Measurements from ENCODE around the gene PTPA. TPM values are rescaled to one million over a fixed set of nuclear protein-coding genes. Genes with fewer than 3 reads are reported as not detected.

PTPA gene
- total RNA-seq, 1 donor from 2014 or later: 143 TPM

DNA sequence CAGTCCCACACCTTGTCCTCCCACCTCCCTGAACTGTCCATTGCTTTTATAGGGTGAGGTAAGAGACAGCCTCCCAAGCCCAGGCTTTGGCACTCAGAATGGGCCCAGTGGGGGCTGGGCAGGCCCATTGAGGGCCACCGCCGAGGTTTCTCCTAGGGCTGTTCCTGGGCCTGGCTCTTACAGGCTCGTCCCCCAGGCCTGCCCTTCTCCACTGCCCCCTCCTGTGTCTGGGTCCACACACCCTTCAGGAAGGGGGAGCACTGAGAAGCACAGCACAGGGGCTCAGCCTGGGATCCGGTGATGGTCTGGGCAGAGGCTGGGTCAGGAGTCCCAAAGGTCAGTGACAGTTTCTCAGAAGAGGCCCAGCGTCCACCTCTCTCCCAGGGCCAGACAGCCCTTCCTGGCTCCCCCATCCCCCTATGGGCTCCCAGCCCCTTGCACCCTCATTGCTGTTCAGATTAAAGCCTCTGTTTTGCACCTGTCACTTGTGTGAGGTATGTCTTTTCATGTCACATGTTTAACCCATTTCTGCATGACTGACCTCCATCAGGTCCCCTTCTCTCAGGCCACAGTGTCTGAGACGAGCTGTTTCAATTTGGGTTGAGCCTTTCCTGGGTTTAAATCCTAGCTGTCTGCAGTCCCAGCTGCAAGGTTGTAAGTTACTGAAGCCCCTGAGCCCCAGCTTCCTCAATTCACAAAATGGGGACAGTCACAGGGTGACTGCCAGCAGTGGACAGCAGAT lies 37.4 kb downstream of the PTPA start:
- H3K9me3 Mint-ChIP-seq (ENCODE audit: low read depth): no peaks in the 10 kb centered on the region
- no peaks in the 10 kb centered on the region for H3K27me3 Mint-ChIP-seq (ENCODE audit: low read depth)
- TF ChIP-seq, protein P1, sequence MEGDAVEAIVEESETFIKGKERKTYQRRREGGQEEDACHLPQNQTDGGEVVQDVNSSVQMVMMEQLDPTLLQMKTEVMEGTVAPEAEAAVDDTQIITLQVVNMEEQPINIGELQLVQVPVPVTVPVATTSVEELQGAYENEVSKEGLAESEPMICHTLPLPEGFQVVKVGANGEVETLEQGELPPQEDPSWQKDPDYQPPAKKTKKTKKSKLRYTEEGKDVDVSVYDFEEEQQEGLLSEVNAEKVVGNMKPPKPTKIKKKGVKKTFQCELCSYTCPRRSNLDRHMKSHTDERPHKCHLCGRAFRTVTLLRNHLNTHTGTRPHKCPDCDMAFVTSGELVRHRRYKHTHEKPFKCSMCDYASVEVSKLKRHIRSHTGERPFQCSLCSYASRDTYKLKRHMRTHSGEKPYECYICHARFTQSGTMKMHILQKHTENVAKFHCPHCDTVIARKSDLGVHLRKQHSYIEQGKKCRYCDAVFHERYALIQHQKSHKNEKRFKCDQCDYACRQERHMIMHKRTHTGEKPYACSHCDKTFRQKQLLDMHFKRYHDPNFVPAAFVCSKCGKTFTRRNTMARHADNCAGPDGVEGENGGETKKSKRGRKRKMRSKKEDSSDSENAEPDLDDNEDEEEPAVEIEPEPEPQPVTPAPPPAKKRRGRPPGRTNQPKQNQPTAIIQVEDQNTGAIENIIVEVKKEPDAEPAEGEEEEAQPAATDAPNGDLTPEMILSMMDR (IDR thresholded peaks at IDR 0.05): no peak
- H3K27ac Mint-ChIP-seq (ENCODE audit: unreplicated experiment): peak overlapping the region; percentile 45
- peaks cover 13% of the 10 kb centered on the region for H3K36me3 Mint-ChIP-seq (ENCODE audit: low read depth)
- H3K4me3 Mint-ChIP-seq (ENCODE audit: unreplicated experiment): no peak overlapping the region
- DNase-seq (ENCODE audit: low spot score): no peak
- H3K4me1 Mint-ChIP-seq (ENCODE audit: low read depth): peaks cover 34% of the 10 kb centered on the region

DNA sequence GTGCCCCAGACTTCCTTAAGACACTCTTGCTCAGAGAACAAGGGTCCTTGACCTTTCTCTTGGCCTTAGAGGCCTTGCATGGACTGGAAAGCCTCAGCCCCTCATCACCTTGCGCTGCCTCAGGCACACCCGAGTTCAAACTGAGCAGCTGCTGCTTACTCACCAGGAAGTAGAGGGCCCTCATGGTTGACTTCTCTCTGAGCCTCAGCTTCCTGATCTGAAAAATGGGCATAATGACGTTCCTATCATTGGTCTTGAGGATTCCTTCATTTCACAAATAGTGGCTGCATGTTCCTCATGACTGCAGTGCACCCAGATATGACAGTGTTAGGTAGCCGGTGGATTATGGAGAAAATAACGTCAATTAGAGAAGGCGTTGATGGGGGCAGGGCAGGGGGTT lies 38.2 kb downstream of the PTPA start:
- H3K27me3 Mint-ChIP-seq (ENCODE audit: low read depth): no peaks in the 10 kb centered on the region
- no peak for DNase-seq (ENCODE audit: low spot score)
- H3K9me3 Mint-ChIP-seq (ENCODE audit: low read depth): no peaks in the 10 kb centered on the region
- TF ChIP-seq, protein P1 (IDR thresholded peaks at IDR 0.05): no peak
- no peak overlapping the region for H3K4me3 Mint-ChIP-seq (ENCODE audit: unreplicated experiment)
- no peak overlapping the region for H3K27ac Mint-ChIP-seq (ENCODE audit: unreplicated experiment)
- peaks cover 28% of the 10 kb centered on the region for H3K4me1 Mint-ChIP-seq (ENCODE audit: low read depth)
- peaks cover 10% of the 10 kb centered on the region for H3K36me3 Mint-ChIP-seq (ENCODE audit: low read depth)

DNA sequence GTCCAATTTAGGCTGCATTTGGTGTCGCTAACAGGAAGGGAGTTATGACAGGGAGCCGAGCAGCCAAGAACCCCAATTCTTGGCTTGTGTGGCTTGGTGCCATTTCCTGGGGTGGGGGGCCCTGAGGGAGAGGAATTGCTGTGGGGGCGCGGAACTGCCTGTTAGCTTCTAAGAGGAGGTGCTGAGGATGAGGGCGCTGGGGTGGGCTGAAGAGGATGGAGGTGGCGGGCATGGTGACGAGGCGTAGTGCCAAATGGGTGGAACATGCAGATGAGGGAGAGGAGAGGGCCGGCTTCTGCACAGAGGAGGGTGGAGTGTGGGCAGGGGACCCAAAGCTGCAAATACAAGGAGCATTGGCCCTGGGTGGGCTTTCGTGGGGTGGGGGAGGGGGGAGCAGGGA lies 38.9 kb downstream of the PTPA start:
- H3K27me3 Mint-ChIP-seq (ENCODE audit: low read depth): no peaks in the 10 kb centered on the region
- H3K27ac Mint-ChIP-seq (ENCODE audit: unreplicated experiment): no peak overlapping the region
- H3K36me3 Mint-ChIP-seq (ENCODE audit: low read depth): peaks cover 10% of the 10 kb centered on the region
- no peak for DNase-seq (ENCODE audit: low spot score)
- H3K9me3 Mint-ChIP-seq (ENCODE audit: low read depth): no peaks in the 10 kb centered on the region
- no peak overlapping the region for H3K4me3 Mint-ChIP-seq (ENCODE audit: unreplicated experiment)
- TF ChIP-seq, protein P1 (IDR thresholded peaks at IDR 0.05): no peak
- peaks cover 24% of the 10 kb centered on the region for H3K4me1 Mint-ChIP-seq (ENCODE audit: low read depth)

DNA sequence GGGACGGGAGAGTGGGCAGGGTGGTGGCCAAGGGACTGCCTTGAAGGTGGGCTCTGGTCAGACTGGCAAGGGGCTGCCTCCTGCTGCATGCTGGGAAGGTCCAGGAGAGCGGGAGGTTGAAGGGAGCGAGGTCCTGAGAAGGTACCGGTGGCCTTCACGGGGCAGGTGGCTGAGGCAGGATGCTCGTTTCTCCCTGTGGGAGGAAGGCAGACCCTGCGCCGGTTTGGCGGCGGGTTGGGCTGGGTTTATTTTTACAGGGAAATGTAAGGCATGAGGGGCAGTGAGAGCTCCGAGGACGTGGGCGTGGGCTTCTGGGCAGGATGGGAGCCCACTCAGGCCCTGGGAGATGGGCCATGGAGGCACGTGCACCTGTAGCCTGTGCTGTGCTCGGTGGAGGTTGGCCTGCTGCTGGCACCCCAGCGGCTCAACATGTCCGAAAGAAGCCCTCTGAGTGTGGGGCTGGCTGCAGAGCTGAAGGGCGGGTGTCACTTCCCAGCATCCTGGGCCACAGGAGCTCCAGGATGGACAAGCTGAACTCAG lies 39.5 kb downstream of the PTPA start:
- DNase-seq (ENCODE audit: low spot score): no peak
- Mint-ChIP-seq H3K36me3 (ENCODE audit: low read depth) (peaks cover 10% of the 10 kb centered on the region), H3K27me3 (ENCODE audit: low read depth) (no peaks in the 10 kb centered on the region), H3K4me3 (ENCODE audit: unreplicated experiment) (no peak overlapping the region), H3K9me3 (ENCODE audit: low read depth) (no peaks in the 10 kb centered on the region), H3K27ac (ENCODE audit: unreplicated experiment) (no peak overlapping the region), H3K4me1 (ENCODE audit: low read depth) (peaks cover 18% of the 10 kb centered on the region)
- TF ChIP-seq, protein P1 (IDR thresholded peaks at IDR 0.05): no peak

DNA sequence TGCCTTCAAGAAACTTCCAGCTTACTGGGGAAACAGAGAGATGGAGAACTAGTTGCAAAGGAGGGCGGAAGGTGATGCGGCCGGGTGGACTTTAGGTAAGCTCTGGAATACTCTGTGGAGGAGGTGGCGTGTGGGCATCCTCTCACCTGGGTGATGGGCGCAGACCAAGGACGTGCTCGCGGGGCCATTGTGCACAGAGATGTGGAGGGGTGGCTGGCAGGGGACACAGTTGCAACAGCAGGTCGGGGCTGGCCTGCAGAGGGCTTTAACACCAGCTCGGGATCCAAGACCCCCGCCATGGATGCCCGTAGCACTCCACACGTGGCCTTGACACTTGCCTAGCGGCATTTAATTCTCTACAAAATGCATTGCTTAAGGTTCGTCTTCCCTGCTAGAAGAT lies 40.3 kb downstream of the PTPA start:
- Mint-ChIP-seq H3K27me3 (ENCODE audit: low read depth) (no peaks in the 10 kb centered on the region), H3K36me3 (ENCODE audit: low read depth) (peaks cover 10% of the 10 kb centered on the region), H3K9me3 (ENCODE audit: low read depth) (no peaks in the 10 kb centered on the region), H3K4me1 (ENCODE audit: low read depth) (peaks cover 11% of the 10 kb centered on the region), H3K4me3 (ENCODE audit: unreplicated experiment) (no peak overlapping the region), H3K27ac (ENCODE audit: unreplicated experiment) (no peak overlapping the region)
- no peak for DNase-seq (ENCODE audit: low spot score)
- TF ChIP-seq, protein P1 (IDR thresholded peaks at IDR 0.05): no peak

Data from chondrocyte (in vitro differentiated cells).